GM04504 (cell line): ENCODE data around the gene ITPRIP.
A peak's percentile ranks its signal among the peaks of the same experiment; 100 is the strongest.

Experiments
- DNase-seq: peaks from one replicate; pipeline ENCODE4 v3.0.0-alpha.2; 2012; ENCODE audit warnings: low read depth

Gene ITPRIP

DNA sequence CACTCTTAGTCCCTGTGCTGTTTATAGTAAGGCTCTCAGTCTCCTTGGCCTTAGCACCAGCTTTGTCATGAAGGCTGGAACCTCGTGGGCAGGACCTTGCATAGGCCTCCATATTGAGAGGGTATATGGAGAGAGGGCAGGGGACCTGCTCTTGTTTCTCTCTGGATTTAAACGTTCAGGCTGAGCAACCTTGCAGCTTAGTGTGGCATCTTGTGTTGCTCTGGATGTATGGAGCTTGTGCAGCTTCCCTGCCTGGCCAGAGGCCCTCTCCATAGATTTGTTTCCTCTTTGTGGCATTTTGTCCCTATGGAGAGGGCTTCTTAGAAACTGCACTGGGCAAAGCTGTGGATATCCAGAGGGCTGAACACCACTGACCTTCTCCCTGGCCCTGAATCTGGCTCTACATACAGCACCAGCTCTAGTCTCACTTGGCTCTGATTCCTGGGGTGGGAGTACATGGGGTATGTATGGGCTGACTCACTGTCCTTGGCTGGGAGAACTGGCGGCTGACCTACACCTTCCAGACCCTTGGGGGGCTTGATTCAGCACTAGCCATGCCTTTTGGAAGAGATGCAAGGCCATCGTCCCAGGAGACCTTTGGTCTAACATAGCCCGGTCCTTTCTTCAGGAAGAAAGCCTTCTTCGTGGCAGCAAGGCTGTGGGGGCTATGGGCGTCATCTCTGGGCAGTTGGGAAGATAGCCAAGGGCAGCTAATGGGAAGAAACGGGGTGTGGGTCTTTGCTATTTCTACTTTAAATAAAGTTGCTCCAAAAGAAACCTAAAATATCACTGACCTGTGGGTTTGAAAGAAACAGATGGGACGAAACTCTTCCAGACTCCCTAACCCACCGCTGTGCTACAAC, 30.5 kb downstream of the ITPRIP start:
- no peak for DNase-seq

DNA sequence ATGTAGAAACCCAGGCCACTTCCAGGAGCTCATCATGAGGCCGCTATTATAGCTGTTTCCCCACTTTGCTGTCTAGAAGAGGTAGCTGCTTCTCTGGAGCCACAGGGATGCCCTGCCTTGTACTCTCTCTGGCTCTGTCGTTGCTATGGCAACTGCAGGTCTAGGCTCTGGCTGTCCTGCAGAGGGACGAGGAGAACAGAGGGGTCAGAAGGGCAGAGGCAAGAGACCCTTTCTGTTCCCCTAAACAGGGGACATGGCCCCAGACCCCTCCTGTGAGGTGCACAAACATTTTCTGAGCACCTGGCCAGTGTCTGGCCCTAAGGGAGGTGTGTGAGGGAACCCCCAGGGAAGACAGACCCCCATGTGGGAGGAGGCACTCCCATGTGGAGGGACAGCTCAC, 31.4 kb downstream of the ITPRIP start:
- no peak for DNase-seq

DNA sequence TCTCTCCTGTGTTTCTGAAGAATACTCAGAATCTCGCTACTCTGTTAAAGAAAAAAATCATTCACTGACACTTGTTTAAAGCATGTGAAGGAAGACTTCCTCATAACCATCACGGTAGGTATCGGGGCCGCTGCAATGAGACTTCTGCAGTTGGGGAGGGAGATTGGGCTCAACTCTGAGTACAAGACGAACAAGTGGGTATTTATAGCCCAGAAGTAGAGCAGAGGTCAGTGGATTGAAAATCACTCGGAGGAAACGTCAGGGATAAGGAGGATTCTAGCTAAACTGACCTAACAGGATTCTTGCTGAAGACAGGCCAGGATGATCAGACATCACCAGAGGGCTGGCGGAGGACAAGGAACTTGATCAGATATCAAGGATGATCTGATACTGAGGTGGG, 33.3 kb downstream of the ITPRIP start:
- no peak for DNase-seq

DNA sequence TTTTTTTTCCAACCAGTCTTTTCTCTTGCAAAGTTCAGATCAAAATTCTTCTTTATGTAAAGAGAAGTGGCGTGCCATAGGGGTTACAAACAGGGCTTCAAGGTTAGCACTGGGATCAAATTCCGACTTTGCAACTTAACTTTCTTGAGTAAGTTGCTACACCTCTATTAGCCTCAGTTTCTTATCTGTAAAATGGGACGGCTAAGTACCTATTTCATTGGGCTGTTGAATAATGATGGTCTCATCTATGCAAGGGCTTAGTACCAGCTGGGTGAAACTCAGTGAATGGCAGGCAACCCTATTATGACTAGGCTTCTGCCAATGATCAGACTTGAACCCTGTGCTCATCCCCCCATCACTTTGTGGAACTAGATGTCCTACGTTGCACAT, 33.9 kb downstream of the ITPRIP start:
- DNase-seq: no peak

DNA sequence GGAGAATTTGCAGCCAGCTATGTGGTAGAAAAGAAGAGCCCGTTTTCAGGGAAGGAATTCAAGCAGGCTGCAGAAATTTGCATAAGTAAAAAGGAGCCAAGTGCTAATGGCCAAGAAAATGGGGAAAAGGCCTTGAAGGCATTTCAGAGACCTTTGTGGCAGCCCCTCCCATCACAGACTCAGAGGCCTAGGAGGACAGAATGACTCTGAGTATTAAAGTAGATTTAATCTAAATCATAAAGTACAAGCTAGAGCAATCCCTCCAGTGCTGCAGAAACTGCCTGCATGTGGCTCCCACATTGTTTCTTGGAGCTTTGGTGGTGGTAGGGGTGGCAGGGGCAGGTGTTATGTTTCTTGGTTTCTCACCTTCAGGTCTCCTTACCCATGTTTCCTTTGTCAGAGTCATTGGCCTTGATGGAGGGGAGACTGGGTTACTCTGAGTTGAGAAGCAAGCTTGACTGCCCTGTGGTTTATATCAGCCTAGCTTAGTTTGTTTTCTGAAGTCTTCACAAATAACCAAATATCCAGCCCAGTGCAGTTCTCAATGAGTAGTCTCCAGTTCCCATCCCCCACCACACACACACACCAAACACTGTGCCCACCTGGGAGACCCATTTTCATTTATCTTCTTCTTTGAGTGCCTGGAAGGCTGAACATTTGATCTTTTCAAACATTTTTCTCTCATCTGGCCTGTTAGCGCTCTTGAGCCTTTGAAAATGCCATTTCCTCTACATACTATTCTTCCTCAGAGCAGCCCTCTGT, 34.5 kb downstream of the ITPRIP start:
- DNase-seq: no peak

DNA sequence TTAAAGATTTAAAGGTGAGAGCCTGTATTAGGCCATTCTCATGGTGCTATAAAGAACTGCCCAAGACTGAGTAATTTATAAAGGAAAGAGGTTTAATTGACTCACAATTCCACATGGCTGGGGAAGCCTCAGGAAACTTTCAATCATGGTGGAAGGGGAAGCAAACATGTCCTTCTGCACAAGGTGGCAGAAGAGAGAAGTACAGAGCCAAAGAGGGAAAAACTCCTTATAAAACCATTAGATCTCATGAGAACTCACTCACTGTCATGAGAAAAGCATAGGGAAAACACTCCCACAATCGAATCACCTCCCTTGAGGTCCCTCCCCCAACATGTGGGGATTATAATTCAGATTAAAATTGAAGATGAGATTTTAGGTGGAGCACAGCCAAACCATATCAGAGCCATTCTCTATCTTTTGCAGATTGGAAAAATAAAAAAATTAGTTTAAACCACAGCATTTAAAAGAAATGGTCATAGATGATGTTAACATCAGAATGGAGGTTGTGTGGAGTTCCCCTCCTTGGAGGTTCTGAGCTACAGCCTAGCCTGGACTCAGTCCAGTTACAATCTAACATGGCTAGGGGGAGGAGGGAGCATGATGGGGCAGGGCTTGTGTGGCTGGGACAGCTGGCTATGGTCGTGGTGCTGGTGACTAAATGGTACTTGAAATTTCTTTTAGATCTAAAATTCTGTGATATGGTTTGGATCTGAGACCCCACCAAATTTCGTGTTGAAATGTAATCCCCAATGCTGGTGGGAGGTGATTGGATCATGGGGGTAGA, 36.2 kb downstream of the ITPRIP start:
- no peak for DNase-seq

DNA sequence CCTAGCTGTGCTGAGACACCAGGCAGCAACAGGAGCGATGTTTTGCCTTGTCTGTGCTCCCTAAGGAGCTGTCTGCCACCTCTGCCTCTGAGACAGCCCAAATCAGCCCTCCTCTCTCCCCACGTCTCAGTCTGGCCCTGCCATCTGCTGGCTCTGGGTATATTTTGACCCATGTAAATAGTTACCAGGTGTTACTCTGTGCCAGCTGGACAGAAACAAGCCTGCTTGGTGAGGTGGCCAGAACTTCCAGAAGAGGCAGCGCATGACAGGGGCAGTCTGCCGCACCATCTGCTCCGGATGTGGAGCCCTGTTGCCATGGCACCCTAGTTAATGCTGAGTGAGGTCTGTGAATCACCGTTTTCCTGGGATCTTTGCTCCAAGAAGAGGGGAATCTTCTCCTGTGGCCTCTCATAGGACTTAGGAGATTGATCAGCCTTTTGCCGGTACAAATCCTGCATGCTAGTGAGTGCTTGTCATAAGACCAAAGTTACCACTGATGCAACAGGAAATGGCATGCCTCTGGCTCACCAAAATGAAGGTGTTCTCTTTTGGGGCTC, 37.5 kb downstream of the ITPRIP start:
- DNase-seq: peak; percentile 97

DNA sequence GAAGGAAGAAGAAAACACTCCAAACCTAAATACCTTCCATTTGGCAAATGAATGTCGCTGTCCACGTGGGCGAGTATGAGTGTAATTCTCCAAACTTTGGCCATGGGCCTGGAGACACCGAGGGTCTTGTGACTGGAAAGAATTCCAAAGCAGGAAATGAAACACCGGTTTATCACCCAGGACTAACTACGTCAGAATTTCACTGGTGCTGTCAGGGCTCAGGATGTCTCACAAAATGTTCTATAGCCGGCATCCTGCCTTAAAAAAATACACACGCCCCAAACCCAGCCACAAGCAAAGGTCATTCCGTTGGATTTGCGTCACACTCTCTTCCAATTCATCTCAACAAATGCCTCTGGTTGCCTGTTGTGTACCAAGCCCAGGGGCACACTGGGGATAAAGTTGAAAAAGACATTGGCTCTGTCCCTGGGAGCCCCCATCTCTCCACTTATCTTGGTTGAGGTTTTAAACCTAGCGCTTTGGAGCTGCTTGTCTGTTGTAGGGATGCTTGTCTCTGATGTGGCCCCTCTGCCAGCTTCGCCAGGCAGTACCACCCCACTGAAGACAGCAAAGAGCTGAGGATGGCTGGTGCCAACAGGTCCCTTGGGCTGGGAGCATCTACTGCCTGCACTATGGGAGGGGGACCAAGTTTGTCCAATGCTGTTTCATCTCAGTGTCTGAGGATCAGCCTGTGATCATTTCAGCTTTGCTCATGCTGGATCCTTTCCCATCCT, 38.1 kb downstream of the ITPRIP start:
- peak; percentile 85 for DNase-seq

DNA sequence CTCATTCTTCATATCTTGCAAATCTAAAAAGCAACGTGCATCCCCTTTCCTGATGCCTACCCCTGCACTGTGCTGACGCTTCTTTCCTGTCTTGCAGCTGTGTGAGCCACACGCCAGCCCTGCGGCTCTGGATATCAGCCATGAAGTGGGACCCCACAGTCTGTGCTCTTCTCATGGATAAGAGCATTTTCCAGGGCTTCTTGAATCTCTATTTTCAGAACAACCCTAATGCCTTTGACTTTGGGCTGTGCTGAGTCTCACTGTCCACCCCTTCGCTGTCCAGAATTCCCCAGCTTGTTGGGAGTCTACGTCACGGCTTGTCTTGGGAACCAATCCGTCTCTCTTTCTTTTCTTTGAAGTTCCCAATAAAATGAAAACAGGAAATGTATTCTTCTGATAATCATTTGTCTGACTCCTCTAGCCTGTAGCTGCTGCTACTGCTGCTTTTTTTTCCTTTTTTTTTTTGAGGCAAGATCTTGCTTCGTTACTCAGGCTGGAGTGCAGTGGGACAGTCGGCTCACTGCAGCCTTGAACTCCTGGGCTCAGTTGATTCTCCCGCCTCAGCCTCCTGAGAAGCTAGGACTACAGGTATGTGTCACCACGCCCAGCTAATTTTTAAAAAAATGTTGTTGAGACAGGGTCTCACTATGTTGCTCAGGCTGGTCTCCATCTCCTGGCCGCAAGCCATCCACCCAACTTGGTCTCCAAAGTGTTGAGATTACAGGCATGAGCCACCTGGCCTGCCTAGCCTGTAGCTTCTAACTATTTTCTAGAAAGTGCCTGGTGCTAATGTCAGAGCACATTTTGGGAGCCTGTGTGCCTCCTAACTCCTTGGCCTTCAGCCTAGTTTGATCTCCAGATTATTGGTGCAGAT, 39.0 kb downstream of the ITPRIP start:
- no peak for DNase-seq

DNA sequence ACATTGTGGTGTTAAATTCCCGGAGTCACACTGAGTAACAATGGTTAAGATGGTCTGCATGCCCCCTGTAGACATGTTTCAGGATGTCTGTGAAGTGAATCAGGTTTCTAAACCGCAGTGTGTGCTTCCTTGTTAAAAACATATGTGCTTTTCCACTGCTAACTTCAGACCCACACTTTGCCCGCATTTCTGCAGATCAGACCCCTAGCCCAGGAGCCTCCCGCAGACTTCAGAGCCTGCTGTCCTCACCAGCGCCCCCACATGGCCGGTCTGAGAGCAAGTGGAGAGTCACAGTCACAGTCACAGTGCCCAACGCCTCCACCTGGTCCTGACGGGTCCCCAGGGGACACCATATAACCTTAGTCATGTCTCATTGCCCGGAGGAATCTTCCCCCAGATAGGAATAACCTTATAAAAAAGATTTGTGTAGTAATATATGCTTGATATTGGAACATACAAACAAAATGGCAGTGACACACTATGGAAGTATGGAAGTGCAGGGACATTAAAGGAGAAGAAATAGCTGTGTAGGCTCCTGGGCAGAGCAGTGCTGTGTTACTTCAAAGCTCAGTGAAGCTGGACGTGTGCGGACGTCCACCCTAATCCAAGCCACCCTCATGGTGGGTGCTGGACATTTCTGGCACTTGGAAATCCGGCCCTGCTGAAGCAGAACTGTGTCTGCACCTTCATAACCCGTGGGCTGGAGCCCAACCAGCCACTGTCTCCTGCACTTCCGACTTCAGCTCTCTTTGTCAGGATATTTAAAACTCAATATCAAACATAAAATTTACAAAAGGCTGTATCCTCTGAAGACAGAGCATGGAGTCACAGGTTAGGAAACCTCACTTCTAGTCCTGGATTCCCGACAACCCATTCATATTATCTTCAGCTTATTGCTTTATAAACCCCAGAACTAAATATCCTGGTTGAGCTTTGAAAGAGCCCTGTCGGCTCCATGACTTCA, 40.3 kb downstream of the ITPRIP start:
- no peak for DNase-seq

DNA sequence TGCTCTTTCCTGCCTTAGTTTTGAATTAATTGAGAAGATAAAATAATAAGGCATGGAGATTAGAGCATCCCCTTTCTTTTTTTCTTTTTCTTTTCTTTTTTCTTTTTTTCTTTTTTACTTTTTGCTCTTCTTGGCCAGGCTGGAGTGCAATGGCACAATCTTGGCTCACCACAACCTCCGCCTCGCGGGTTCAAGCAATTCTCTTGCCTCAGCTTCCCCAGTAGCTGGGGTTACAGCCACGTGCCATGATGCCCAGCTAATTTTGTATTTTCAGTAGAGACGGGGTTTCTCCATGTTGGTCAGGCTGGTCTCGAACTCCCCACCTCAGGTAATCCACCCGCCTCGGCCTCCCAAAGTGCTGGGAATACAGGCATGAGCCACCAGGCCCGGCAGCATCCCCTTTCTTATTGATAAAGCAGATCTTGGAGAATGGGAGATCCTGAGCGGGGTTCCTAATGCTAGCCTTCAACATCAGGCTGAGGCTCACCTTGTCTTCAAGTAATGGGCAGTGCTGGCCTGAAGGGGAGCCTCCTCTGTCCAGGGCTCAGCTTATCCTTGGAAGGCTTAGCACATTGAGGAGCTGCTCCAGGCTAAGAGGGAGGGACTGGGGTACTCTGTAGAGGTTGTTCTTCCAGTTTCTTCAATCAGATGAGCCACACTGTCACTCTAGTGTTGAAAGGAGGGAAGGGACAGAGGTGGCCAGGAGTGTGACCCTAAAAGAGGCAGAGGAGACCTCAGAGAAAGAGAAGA, 41.4 kb downstream of the ITPRIP start:
- DNase-seq: no peak

DNA sequence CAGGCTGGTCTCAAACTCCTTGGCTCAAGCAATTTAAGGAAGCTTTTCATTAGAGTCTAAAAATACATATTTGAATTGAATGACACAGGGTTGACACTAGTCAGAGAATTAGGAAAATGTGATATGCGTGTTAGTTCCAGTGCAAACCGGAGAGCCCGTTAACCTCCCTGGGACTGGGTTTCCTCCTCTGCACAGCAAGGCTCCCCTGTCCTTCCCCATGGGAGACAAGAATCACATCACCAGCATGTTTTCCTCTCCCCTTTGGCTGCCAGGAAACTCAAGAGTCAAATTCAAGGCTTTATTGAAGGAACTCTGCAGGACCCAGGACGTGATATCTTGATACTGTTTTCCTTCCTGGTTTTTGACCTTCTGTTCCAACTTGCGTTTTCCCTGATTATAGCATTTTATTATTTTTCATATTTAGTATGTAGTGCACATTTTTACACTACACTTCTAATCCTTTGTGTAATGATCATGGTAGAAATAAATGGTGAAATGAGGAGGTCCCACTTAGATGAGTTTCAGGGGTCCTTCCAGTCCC, 44.4 kb downstream of the ITPRIP start:
- no peak for DNase-seq

DNA sequence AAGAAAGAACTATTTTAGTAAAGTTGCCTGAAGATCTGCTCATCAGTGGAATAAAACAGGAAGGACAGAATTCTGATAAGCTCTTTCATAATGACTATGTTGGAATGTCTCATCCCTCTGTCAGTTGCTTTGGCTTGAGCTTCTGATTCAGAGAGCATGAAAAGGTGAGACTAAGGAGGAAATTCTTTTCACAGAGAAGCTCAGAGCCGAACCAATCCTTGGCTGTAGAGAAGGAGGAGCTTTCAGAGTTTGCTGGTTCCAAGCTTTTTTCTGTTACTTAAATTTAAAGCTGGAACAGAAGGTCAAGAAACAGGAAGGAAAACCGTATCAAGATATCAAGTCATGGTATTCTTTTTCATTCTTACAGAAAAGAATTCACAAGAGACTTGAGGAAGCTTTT, 45.3 kb downstream of the ITPRIP start:
- no peak for DNase-seq

DNA sequence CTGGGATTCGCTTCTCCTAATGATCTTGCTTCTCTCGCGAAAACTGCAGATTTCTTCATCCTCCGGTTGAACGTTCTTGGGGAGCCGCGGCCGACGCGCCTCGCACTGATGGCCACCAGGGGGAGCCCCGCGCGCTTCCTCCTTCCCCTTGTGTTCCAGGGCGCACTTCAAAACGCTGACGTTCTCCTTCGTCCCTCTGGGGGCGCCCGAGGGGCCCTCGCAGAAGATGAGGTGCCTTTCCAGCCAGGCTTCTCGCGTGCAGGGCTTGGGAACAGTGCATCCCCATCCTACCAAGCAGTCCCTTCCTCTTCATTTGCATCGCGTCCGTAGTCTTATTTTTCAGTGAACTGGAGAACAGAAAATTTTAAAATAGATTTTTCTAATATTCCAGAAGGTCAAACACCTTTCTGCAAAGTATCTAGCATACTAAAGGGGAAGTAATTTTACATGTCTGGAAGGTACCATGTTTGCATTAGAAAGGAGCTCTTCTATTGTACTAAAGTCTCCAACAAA, 46.8 kb downstream of the ITPRIP start:
- DNase-seq: peak; percentile 66

DNA sequence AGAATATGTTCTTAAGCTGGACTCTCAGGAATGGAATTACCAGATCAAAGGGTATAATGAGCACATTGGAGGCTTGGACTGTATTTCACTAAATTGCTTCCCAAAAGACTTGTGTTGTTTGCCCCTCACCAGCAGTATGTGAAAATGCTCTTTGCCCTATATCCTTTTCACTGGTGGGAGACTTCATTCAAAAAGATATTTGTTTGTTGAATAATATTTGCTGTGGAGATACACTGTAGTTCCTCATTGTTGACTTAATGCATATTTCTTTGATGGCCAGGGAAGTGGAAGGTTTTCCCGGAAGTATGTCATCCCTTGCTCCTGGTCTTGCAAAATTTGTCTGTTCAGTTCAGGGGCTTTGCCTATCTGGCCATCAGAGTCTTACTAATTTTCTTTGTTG, 49.9 kb downstream of the ITPRIP start:
- no peak for DNase-seq

DNA sequence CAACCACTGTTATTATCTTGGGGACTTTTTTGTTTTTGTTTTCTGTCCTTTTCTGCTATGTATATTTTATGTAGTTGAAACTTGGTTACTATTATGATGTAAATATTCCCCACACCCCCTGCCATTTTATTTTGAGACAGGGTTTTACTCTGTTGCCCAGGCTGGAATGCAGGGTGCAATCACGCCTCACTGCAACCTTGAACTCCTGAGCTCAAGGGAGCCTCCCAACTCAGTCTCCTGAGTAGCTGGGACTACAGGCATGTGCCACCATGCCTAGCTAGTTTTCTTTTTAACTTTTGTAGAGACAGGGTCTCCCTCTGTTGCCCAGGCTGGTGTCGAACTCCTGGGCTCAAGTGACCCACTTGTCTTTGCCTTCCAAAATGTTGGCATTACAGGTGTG, 51.3 kb downstream of the ITPRIP start:
- DNase-seq: no peak

DNA sequence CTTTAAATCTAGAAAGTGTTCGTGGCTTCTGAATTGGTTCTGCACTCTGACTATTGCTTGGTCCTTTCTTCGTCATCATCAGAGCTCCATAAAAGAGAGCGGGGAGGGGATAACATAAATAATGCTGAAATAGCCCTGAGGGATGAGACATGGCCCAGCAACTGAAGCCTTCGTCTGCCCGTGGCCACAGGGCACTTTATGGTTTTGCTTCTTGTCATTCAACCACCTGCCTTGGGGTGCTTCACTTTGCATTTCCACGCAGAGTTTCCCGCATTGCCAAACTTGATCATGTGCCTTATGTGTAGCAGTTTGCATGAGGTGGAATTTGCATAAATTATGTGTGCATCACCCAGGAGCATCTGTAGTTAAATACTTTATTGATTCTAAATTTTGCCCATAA, 53.4 kb downstream of the ITPRIP start:
- DNase-seq: no peak

DNA sequence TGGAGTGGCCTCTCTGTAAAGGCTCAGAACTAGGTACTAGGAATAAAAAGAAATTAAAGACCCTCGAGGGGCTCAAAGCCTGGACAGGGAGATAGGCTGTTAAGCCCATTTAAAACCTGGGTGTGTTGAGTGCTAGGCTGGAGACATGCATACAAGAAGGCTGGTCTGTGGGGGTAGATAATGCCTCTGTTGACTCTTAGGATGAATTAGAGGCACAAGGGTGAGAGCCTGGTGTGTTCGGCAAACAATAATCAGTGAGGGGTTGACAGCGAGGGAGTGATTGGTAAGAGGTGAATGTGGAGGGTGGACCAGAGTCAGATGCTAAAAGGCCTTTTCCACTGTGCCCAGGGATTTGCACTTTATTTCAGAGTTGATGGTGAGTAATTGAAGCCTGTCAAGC, 56.6 kb downstream of the ITPRIP start:
- no peak for DNase-seq
